ENCODE data around the gene PRIM1.

- TF ChIP-seq ZFP30 (CRISPR knock-in tag; IDR thresholded peaks at IDR 0.05) (no peak), TCF4 (CRISPR knock-in tag; IDR thresholded peaks at IDR 0.05; ENCODE audit: borderline replicate concordance) (no peak)
Measured at GRCh38 chr12:56772625-56773024, 20.5 kb upstream of the PRIM1 start.
